HepG2 (cell line): Measurements from ENCODE around the gene AHCYL2. TPM values are rescaled to one million over a fixed set of nuclear protein-coding genes. Genes with fewer than 3 reads are reported as not detected.
A peak's percentile ranks its signal among the peaks of the same experiment; 100 is the strongest.

Experiments
- ELF3 ChIP-seq: IDR thresholded peaks from 2 replicates; pipeline ENCODE4 v1.6.1; 2016; ENCODE audit warnings: missing genetic modification reagents, missing compliant biosample characterization
- KAT7 ChIP-seq: IDR thresholded peaks from 2 replicates; pipeline ENCODE4 v1.6.1; 2018; ENCODE audit warnings: borderline replicate concordance, missing compliant biosample characterization
- KAT8 ChIP-seq: IDR thresholded peaks from 2 replicates; pipeline ENCODE4 v1.6.1; 2016; ENCODE audit warnings: missing genetic modification reagents, missing compliant biosample characterization
- KDM6A ChIP-seq: IDR thresholded peaks from 2 replicates; pipeline ENCODE4 v1.6.1; 2016; ENCODE audit warnings: low read depth
- RNF2 ChIP-seq: fragments of 450-650 bp; conservative IDR thresholded peaks from 2 replicates; pipeline ENCODE4 v1.6.1; 2016; ENCODE audit warnings: low read depth
- SMAD3 ChIP-seq: sonication (generic); formaldehyde crosslinking; IDR thresholded peaks from 2 replicates; pipeline ENCODE4 v1.4.0; 2020; ENCODE audit warnings: missing genetic modification reagents
- SOX6 ChIP-seq, 2 experiments: fragments of 450-650 bp in 1 of 2; sonication (generic) in 1 of 2; formaldehyde crosslinking in 1 of 2; IDR thresholded peaks; 2 replicates each; pipeline versions ENCODE4 v1.4.0 to v1.6.1; 2017 to 2020; ENCODE audit warnings: antibody characterized with exemption in 1 of 2, mild to moderate bottlenecking in 1 of 2, missing genetic modification reagents in 1 of 2
- SP5 ChIP-seq: IDR thresholded peaks from 2 replicates; pipeline ENCODE4 v1.6.1; 2016; ENCODE audit warnings: low read depth, borderline replicate concordance
- SSRP1 ChIP-seq: IDR thresholded peaks from 2 replicates; pipeline ENCODE4 v1.6.1; 2016; ENCODE audit warnings: control low read depth
- ZBTB38 ChIP-seq: sonication (generic); formaldehyde crosslinking; IDR thresholded peaks from 2 replicates; pipeline ENCODE4 v1.5.1; 2020; ENCODE audit warnings: mild to moderate bottlenecking, missing genetic modification reagents
- ZNF644 ChIP-seq: IDR thresholded peaks from 2 replicates; pipeline ENCODE4 v1.6.1; 2016; ENCODE audit warnings: low read depth
- ZNF816 ChIP-seq: sonication (generic); formaldehyde crosslinking; IDR thresholded peaks from 2 replicates; pipeline ENCODE4 v1.8.0; 2022; ENCODE audit warnings: missing genetic modification reagents, mild to moderate bottlenecking, borderline replicate concordance
- polyA plus RNA-seq, 8 experiments: library from polyadenylated mRNA; depleted of rRNA in 3 of 8; stranded (reverse) in 7 of 8; unstranded in 1 of 8; fragments of >200 nt; fragmentation: Illumina TruSeq in 4 of 8; extraction: Trizol in 4 of 8; gene quantifications; 2 replicates each; pipeline versions ENCODE4 v1.2.1 to v1.2.3, GENCODE V29; 2011 to 2016; ENCODE audit warnings: low read depth in 4 of 8, missing spikeins in 1 of 8, mixed read lengths in 1 of 8; ENCODE audit not compliant: insufficient read depth in 1 of 8
- total RNA-seq, 5 experiments: library from RNA; depleted of rRNA; stranded (reverse); fragments of >200 nt; fragmentation: Illumina TruSeq; extraction: Trizol; gene quantifications; 2 replicates each; pipeline ENCODE4 v1.2.3, GENCODE V29; 2016; ENCODE audit warnings: low read depth in 1 of 5
- TF ChIP-seq, protein P1 (sequence below): sonication (generic); formaldehyde crosslinking; IDR thresholded peaks from 2 replicates; pipeline ENCODE4 v1.5.0; 2020; ENCODE audit warnings: mild to moderate bottlenecking, missing genetic modification reagents
- TF ChIP-seq, protein P2 (sequence below): IDR thresholded peaks from 2 replicates; pipeline ENCODE4 v1.6.1; 2012; ENCODE audit warnings: inconsistent platforms
- TF ChIP-seq, protein P3 (sequence below): sonication (generic); formaldehyde crosslinking; IDR thresholded peaks from 2 replicates; pipeline ENCODE4 v1.8.0; 2022; ENCODE audit warnings: low read depth, missing genetic modification reagents
- TF ChIP-seq, protein P4 (sequence below): sonication (generic); formaldehyde crosslinking; IDR thresholded peaks from 2 replicates; pipeline ENCODE4 v1.8.1; 2023; ENCODE audit warnings: mild to moderate bottlenecking, moderate library complexity, missing genetic modification reagents
- TF ChIP-seq, protein P5 (sequence below): sonication (generic); formaldehyde crosslinking; IDR thresholded peaks from 2 replicates; pipeline ENCODE4 v1.9.0; 2021; ENCODE audit warnings: missing genetic modification reagents, mild to moderate bottlenecking, borderline replicate concordance
- TF ChIP-seq, protein P6 (sequence below): sonication (generic); formaldehyde crosslinking; IDR thresholded peaks from 2 replicates; pipeline ENCODE4 v1.4.0; 2020; ENCODE audit warnings: missing genetic modification reagents, borderline replicate concordance
- TF ChIP-seq, protein P7 (sequence below): sonication (generic); formaldehyde crosslinking; IDR thresholded peaks from 2 replicates; pipeline ENCODE4 v1.8.0; 2022; ENCODE audit warnings: missing genetic modification reagents, mild to moderate bottlenecking, borderline replicate concordance

AHCYL2 gene
- total and polyA plus RNA-seq, 2 of the 13 experiments (the other 11 are each of a cell fraction or from before 2014, with no cell fraction given): 9.5 to 14.7 TPM

DNA sequence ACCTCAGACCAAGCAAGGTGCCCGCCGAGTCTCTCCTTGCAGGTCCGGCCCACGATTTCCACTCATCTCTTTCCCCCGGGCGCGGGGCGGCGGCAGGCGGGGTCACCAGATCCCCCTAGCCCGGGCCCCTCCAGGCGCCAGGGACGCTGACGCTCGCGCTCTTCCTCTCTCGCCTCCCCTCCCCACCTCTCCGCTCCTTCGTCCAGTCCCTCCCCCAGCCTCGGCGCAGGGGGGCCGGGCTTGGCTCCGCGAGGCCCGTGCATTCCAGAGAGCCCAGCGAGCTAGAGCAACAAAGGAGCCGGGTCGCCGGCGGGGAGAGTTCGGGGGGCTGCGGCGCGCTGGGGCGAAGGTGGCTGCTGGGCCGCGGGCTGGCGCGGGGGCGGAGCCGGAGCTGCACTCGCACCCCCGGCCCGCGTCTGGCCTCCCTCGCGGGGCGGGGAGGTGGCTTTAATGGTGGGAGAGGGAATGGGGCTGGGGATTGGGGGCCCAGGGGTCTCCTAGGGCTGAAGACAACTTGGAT is 36.4 kb upstream of the AHCYL2 start, which contains the start of gene SMO (continued):
- TF ChIP-seq SOX6 (IDR thresholded peaks at IDR 0.05) (no peak), SOX6 (CRISPR knock-in tag; IDR thresholded peaks at IDR 0.05) (no peak), KAT7 (CRISPR knock-in tag) (peak; percentile 82; the same call in 1 of the 2 replicates), SSRP1 (CRISPR knock-in tag) (no peak), KDM6A (CRISPR knock-in tag) (0 out of 2 replicates have a peak, but pooled peaks have one; percentile 12), ZNF644 (CRISPR knock-in tag) (no peak), SP5 (peak; percentile 45; the same call in 1 of the 2 replicates), RNF2 (no peak), ZBTB38 (CRISPR knock-in tag) (no peak), KAT8 (peak; percentile 62), ELF3 (CRISPR knock-in tag) (0 out of 2 replicates have a peak, but pooled peaks have one; percentile 18), SMAD3 (CRISPR knock-in tag) (0 out of 2 replicates have a peak, but pooled peaks have one; percentile 47), ZNF816 (CRISPR knock-in tag) (no peak)
- TF ChIP-seq, protein P1, sequence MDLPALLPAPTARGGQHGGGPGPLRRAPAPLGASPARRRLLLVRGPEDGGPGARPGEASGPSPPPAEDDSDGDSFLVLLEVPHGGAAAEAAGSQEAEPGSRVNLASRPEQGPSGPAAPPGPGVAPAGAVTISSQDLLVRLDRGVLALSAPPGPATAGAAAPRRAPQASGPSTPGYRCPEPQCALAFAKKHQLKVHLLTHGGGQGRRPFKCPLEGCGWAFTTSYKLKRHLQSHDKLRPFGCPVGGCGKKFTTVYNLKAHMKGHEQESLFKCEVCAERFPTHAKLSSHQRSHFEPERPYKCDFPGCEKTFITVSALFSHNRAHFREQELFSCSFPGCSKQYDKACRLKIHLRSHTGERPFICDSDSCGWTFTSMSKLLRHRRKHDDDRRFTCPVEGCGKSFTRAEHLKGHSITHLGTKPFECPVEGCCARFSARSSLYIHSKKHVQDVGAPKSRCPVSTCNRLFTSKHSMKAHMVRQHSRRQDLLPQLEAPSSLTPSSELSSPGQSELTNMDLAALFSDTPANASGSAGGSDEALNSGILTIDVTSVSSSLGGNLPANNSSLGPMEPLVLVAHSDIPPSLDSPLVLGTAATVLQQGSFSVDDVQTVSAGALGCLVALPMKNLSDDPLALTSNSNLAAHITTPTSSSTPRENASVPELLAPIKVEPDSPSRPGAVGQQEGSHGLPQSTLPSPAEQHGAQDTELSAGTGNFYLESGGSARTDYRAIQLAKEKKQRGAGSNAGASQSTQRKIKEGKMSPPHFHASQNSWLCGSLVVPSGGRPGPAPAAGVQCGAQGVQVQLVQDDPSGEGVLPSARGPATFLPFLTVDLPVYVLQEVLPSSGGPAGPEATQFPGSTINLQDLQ (CRISPR knock-in tag): no peak
- TF ChIP-seq, protein P2, sequence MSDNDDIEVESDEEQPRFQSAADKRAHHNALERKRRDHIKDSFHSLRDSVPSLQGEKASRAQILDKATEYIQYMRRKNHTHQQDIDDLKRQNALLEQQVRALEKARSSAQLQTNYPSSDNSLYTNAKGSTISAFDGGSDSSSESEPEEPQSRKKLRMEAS: peak; percentile 70
- TF ChIP-seq, protein P3, sequence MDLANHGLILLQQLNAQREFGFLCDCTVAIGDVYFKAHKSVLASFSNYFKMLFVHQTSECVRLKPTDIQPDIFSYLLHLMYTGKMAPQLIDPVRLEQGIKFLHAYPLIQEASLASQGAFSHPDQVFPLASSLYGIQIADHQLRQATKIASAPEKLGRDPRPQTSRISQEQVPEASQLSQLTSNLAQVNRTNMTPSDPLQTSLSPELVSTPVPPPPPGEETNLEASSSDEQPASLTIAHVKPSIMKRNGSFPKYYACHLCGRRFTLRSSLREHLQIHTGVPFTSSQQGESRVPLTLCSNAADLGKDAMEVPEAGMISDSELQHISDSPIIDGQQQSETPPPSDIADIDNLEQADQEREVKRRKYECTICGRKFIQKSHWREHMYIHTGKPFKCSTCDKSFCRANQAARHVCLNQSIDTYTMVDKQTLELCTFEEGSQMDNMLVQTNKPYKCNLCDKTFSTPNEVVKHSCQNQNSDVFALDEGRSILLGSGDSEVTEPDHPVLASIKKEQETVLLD: 0 out of 2 replicates have a peak, but pooled peaks have one; percentile 28
- TF ChIP-seq, protein P4, sequence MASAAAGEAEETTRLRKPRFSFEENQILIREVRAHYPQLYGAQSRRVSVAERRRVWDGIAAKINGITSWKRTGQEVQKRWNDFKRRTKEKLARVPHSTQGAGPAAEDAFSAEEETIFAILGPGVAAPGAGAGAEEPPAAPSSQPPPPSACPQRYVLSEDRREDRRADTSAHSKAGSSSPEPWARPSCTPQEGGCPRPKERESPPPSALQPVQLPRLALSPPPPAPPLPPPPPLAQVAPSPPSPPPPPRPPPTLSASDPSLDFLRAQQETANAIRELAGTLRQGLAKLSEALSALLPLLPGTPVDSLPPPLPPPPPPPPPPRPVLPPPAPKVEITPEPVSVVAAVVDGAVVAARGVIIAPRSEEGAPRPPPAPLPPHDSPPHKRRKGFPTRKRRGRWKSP (CRISPR knock-in tag): no peak
- TF ChIP-seq, protein P5, sequence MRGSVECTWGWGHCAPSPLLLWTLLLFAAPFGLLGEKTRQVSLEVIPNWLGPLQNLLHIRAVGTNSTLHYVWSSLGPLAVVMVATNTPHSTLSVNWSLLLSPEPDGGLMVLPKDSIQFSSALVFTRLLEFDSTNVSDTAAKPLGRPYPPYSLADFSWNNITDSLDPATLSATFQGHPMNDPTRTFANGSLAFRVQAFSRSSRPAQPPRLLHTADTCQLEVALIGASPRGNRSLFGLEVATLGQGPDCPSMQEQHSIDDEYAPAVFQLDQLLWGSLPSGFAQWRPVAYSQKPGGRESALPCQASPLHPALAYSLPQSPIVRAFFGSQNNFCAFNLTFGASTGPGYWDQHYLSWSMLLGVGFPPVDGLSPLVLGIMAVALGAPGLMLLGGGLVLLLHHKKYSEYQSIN (CRISPR knock-in tag): no peak
- TF ChIP-seq, protein P6, sequence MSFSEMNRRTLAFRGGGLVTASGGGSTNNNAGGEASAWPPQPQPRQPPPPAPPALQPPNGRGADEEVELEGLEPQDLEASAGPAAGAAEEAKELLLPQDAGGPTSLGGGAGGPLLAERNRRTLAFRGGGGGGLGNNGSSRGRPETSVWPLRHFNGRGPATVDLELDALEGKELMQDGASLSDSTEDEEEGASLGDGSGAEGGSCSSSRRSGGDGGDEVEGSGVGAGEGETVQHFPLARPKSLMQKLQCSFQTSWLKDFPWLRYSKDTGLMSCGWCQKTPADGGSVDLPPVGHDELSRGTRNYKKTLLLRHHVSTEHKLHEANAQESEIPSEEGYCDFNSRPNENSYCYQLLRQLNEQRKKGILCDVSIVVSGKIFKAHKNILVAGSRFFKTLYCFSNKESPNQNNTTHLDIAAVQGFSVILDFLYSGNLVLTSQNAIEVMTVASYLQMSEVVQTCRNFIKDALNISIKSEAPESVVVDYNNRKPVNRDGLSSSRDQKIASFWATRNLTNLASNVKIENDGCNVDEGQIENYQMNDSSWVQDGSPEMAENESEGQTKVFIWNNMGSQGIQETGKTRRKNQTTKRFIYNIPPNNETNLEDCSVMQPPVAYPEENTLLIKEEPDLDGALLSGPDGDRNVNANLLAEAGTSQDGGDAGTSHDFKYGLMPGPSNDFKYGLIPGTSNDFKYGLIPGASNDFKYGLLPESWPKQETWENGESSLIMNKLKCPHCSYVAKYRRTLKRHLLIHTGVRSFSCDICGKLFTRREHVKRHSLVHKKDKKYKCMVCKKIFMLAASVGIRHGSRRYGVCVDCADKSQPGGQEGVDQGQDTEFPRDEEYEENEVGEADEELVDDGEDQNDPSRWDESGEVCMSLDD (CRISPR knock-in tag): no peak
- TF ChIP-seq, protein P7, sequence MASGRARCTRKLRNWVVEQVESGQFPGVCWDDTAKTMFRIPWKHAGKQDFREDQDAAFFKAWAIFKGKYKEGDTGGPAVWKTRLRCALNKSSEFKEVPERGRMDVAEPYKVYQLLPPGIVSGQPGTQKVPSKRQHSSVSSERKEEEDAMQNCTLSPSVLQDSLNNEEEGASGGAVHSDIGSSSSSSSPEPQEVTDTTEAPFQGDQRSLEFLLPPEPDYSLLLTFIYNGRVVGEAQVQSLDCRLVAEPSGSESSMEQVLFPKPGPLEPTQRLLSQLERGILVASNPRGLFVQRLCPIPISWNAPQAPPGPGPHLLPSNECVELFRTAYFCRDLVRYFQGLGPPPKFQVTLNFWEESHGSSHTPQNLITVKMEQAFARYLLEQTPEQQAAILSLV (CRISPR knock-in tag): 0 out of 2 replicates have a peak, but pooled peaks have one; percentile 28
